GM23338 (cell line): ENCODE measurements around the gene PIK3C3. TPM values are rescaled to one million over a fixed set of nuclear protein-coding genes. Genes with fewer than 3 reads are reported as not detected.

Source experiments
- ATAC-seq: fragments of 200-7000 bp; cut with Tn5 transposase; 3 replicates; pipeline ENCODE4 v1.9.1; 2020
- DNase-seq: peaks from one replicate; pipeline ENCODE4 v3.0.0-alpha.2; 2015; ENCODE audit warnings: low spot score
- H2AFZ ChIP-seq: fragments of 200-600 bp; sonication (generic); 2 replicates; pipeline ENCODE4 v1.8.0; 2016; ENCODE audit warnings: antibody characterized with exemption, mild to moderate bottlenecking, moderate library complexity
- H3F3A ChIP-seq: fragments of 200-600 bp; sonication (generic); replicated peaks from 2 replicates; pipeline ENCODE4 v1.8.0; 2017; ENCODE audit warnings: antibody characterized with exemption, mixed run types, low read depth
- H3K27ac ChIP-seq: fragments of 200-600 bp; sonication (generic); 2 replicates; pipeline ENCODE4 v1.6.1; 2016; ENCODE audit warnings: low read depth
- H3K27me3 ChIP-seq: fragments of 200-600 bp; sonication (generic); 2 replicates; pipeline ENCODE4 v1.8.0; 2016; ENCODE audit warnings: mild to moderate bottlenecking, mixed run types, moderate library complexity; ENCODE audit not compliant: insufficient read depth
- H3K36me3 ChIP-seq: fragments of 200-600 bp; sonication (generic); 2 replicates; pipeline ENCODE4 v1.8.0; 2016; ENCODE audit warnings: mild to moderate bottlenecking; ENCODE audit not compliant: insufficient read depth
- H3K4me1 ChIP-seq: fragments of 200-600 bp; sonication (generic); 2 replicates; pipeline ENCODE4 v1.8.0; 2016; ENCODE audit warnings: mild to moderate bottlenecking, moderate library complexity; ENCODE audit not compliant: insufficient read depth
- H3K4me2 ChIP-seq: fragments of 200-600 bp; sonication (generic); 2 replicates; pipeline ENCODE4 v1.7.1; 2017; ENCODE audit warnings: mixed run types
- H3K4me3 ChIP-seq: fragments of 200-600 bp; sonication (generic); 2 replicates; pipeline ENCODE4 v1.6.1; 2016; ENCODE audit warnings: mixed run types
- H3K79me2 ChIP-seq: fragments of 200-600 bp; sonication (generic); replicated peaks from 2 replicates; pipeline ENCODE4 v1.8.0; 2017; ENCODE audit warnings: mild to moderate bottlenecking; ENCODE audit not compliant: insufficient read depth
- H3K9me2 ChIP-seq: fragments of 200-600 bp; sonication (generic); 2 replicates; pipeline ENCODE4 v1.8.0; 2017; ENCODE audit not compliant: insufficient read depth
- H4K20me1 ChIP-seq: fragments of 200-600 bp; sonication (generic); replicated peaks from 2 replicates; pipeline ENCODE4 v1.8.0; 2017; ENCODE audit warnings: mild to moderate bottlenecking; ENCODE audit not compliant: insufficient read depth
- H3K27ac Mint-ChIP-seq: 2 replicates; pipeline ENCODE4 v1.8.0; 2020; ENCODE audit warnings: inconsistent platforms, mild to moderate bottlenecking, moderate library complexity, mixed read lengths
- H3K27me3 Mint-ChIP-seq: 3 replicates; pipeline ENCODE4 v1.8.0; 2022; ENCODE audit warnings: low read depth, mild to moderate bottlenecking, moderate library complexity, mixed read lengths, inconsistent platforms; ENCODE audit not compliant: insufficient read depth, poor library complexity
- H3K36me3 Mint-ChIP-seq: 3 replicates; pipeline ENCODE4 v1.8.0; 2021; ENCODE audit warnings: low read depth, mild to moderate bottlenecking, inconsistent platforms, moderate library complexity, mixed read lengths
- H3K4me1 Mint-ChIP-seq: 3 replicates; pipeline ENCODE4 v1.8.0; 2020; ENCODE audit warnings: mild to moderate bottlenecking, inconsistent platforms, mixed read lengths
- H3K4me3 Mint-ChIP-seq: 3 replicates; pipeline ENCODE4 v1.8.0; 2021; ENCODE audit warnings: moderate library complexity, mild to moderate bottlenecking, inconsistent platforms, mixed read lengths
- H3K9me3 Mint-ChIP-seq: 3 replicates; pipeline ENCODE4 v1.8.0; 2020; ENCODE audit warnings: moderate library complexity, mild to moderate bottlenecking, inconsistent platforms, mixed read lengths
- EZH2 ChIP-seq: fragments of 200-600 bp; sonication (generic); IDR thresholded peaks from one replicate; pipeline ENCODE4 v1.8.0; 2017; ENCODE audit warnings: antibody characterized with exemption, mild to moderate bottlenecking, low read depth; ENCODE audit not compliant: unreplicated experiment
- EZH2phosphoT487 ChIP-seq: fragments of 200-600 bp; sonication (generic); IDR thresholded peaks from one replicate; pipeline ENCODE4 v1.8.1; 2018; ENCODE audit warnings: antibody characterized with exemption; ENCODE audit not compliant: unreplicated experiment
- POLR2AphosphoS5 ChIP-seq: IDR thresholded peaks from 2 replicates; pipeline ENCODE4 v1.6.1; 2016; ENCODE audit warnings: antibody characterized with exemption, low read depth
- ZNF114 ChIP-seq: fragments of 250-450 bp; sonication (Bioruptor Pico); IDR thresholded peaks from 2 replicates; pipeline ENCODE4 v1.5.0; 2020; ENCODE audit warnings: mild to moderate bottlenecking, moderate library complexity
- polyA plus RNA-seq: library from polyadenylated mRNA; unstranded; fragments of >200 nt; fragmentation: Nextera tagmentation; extraction: Ambion mirVana; gene quantifications from 2 replicates; pipeline ENCODE4 v1.2.1, GENCODE V29; 2016
- total RNA-seq: library from RNA; depleted of rRNA; stranded (reverse); fragments of >200 nt; shearing (Covaris generic); gene quantifications from 2 replicates; pipeline ENCODE4 v1.2.3, GENCODE V29; 2014
- TF ChIP-seq, protein P1 (sequence below): fragments of 250-450 bp; sonication (Bioruptor Pico); IDR thresholded peaks from 2 replicates; pipeline ENCODE4 v1.5.0; 2020; ENCODE audit warnings: mild to moderate bottlenecking, moderate library complexity
- TF ChIP-seq, protein P2 (sequence below): IDR thresholded peaks from one replicate; pipeline ENCODE4 v1.6.1; 2018; ENCODE audit warnings: antibody characterized with exemption; ENCODE audit not compliant: unreplicated experiment
- TF ChIP-seq, protein P3 (sequence below), 2 experiments: fragments of 200-600 bp in 1 of 2; sonication (generic) in 1 of 2; conservative IDR thresholded peaks; 2 replicates each; pipeline versions ENCODE4 v1.5.1 to v1.6.1; 2016 to 2017; ENCODE audit warnings: antibody characterized with exemption in 2 of 2, low read depth in 2 of 2, mild to moderate bottlenecking in 2 of 2, moderate library complexity in 1 of 2
- TF ChIP-seq, protein P4 (sequence below): IDR thresholded peaks from 2 replicates; pipeline ENCODE4 v1.6.1; 2016; ENCODE audit warnings: antibody characterized with exemption

The PIK3C3 gene
- total and polyA plus RNA-seq, 2 experiments from 2014 or later = 25.9 to 35.4 TPM

DNA sequence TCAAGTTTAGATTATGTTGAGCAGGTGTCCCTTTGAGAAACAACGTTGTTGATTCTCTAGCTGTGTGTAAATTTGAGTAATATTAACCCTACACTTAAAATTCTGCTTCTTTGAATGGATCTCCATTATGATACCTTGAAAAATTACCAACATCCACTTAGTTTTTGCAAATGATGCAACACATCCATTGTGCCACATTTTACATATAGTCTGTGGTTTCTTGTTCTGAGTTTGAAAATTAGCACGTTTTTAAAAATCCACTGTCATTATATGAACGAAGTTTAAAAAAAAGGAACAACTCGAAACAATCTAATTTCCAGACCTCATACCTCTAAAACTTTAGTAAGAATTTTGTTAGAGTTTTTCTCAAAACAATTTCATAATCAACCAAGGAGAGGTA, 37.7 kb downstream of the PIK3C3 start:
- peaks cover 2% of the 10 kb centered on the region; the same call in 2 of the 3 replicates for H3K36me3 Mint-ChIP-seq
- ATAC-seq (no peak), DNase-seq (no peak)
- no peaks in the 10 kb centered on the region for H3K27me3 ChIP-seq
- no peaks in the 10 kb centered on the region for H3F3A ChIP-seq
- H4K20me1 ChIP-seq = no peaks in the 10 kb centered on the region
- no peaks in the 10 kb centered on the region for H3K9me3 Mint-ChIP-seq
- H3K4me1 Mint-ChIP-seq = peaks cover 7% of the 10 kb centered on the region; the same call in 2 of the 3 replicates
- no peak overlapping the region for H3K27ac ChIP-seq
- TF ChIP-seq, protein P1, sequence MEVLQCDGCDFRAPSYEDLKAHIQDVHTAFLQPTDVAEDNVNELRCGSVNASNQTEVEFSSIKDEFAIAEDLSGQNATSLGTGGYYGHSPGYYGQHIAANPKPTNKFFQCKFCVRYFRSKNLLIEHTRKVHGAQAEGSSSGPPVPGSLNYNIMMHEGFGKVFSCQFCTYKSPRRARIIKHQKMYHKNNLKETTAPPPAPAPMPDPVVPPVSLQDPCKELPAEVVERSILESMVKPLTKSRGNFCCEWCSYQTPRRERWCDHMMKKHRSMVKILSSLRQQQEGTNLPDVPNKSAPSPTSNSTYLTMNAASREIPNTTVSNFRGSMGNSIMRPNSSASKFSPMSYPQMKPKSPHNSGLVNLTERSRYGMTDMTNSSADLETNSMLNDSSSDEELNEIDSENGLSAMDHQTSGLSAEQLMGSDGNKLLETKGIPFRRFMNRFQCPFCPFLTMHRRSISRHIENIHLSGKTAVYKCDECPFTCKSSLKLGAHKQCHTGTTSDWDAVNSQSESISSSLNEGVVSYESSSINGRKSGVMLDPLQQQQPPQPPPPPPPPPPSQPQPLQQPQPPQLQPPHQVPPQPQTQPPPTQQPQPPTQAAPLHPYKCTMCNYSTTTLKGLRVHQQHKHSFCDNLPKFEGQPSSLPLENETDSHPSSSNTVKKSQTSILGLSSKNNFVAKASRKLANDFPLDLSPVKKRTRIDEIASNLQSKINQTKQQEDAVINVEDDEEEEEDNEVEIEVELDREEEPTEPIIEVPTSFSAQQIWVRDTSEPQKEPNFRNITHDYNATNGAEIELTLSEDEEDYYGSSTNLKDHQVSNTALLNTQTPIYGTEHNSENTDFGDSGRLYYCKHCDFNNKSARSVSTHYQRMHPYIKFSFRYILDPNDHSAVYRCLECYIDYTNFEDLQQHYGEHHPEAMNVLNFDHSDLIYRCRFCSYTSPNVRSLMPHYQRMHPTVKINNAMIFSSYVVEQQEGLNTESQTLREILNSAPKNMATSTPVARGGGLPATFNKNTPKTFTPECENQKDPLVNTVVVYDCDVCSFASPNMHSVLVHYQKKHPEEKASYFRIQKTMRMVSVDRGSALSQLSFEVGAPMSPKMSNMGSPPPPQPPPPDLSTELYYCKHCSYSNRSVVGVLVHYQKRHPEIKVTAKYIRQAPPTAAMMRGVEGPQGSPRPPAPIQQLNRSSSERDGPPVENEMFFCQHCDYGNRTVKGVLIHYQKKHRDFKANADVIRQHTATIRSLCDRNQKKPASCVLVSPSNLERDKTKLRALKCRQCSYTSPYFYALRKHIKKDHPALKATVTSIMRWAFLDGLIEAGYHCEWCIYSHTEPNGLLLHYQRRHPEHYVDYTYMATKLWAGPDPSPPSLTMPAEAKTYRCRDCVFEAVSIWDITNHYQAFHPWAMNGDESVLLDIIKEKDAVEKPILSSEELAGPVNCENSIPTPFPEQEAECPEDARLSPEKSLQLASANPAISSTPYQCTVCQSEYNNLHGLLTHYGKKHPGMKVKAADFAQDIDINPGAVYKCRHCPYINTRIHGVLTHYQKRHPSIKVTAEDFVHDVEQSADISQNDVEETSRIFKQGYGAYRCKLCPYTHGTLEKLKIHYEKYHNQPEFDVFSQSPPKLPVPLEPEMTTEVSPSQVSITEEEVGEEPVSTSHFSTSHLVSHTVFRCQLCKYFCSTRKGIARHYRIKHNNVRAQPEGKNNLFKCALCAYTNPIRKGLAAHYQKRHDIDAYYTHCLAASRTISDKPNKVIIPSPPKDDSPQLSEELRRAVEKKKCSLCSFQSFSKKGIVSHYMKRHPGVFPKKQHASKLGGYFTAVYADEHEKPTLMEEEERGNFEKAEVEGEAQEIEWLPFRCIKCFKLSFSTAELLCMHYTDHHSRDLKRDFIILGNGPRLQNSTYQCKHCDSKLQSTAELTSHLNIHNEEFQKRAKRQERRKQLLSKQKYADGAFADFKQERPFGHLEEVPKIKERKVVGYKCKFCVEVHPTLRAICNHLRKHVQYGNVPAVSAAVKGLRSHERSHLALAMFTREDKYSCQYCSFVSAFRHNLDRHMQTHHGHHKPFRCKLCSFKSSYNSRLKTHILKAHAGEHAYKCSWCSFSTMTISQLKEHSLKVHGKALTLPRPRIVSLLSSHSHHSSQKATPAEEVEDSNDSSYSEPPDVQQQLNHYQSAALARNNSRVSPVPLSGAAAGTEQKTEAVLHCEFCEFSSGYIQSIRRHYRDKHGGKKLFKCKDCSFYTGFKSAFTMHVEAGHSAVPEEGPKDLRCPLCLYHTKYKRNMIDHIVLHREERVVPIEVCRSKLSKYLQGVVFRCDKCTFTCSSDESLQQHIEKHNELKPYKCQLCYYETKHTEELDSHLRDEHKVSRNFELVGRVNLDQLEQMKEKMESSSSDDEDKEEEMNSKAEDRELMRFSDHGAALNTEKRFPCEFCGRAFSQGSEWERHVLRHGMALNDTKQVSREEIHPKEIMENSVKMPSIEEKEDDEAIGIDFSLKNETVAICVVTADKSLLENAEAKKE = no peak
- no peak for TF ChIP-seq EZH2
- TF ChIP-seq ZNF114 (CRISPR knock-in tag) = no peak
- TF ChIP-seq POLR2AphosphoS5 = no peak
- TF ChIP-seq, protein P2, sequence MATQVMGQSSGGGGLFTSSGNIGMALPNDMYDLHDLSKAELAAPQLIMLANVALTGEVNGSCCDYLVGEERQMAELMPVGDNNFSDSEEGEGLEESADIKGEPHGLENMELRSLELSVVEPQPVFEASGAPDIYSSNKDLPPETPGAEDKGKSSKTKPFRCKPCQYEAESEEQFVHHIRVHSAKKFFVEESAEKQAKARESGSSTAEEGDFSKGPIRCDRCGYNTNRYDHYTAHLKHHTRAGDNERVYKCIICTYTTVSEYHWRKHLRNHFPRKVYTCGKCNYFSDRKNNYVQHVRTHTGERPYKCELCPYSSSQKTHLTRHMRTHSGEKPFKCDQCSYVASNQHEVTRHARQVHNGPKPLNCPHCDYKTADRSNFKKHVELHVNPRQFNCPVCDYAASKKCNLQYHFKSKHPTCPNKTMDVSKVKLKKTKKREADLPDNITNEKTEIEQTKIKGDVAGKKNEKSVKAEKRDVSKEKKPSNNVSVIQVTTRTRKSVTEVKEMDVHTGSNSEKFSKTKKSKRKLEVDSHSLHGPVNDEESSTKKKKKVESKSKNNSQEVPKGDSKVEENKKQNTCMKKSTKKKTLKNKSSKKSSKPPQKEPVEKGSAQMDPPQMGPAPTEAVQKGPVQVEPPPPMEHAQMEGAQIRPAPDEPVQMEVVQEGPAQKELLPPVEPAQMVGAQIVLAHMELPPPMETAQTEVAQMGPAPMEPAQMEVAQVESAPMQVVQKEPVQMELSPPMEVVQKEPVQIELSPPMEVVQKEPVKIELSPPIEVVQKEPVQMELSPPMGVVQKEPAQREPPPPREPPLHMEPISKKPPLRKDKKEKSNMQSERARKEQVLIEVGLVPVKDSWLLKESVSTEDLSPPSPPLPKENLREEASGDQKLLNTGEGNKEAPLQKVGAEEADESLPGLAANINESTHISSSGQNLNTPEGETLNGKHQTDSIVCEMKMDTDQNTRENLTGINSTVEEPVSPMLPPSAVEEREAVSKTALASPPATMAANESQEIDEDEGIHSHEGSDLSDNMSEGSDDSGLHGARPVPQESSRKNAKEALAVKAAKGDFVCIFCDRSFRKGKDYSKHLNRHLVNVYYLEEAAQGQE = no peak
- no peak for TF ChIP-seq EZH2phosphoT487
- TF ChIP-seq, protein P3, sequence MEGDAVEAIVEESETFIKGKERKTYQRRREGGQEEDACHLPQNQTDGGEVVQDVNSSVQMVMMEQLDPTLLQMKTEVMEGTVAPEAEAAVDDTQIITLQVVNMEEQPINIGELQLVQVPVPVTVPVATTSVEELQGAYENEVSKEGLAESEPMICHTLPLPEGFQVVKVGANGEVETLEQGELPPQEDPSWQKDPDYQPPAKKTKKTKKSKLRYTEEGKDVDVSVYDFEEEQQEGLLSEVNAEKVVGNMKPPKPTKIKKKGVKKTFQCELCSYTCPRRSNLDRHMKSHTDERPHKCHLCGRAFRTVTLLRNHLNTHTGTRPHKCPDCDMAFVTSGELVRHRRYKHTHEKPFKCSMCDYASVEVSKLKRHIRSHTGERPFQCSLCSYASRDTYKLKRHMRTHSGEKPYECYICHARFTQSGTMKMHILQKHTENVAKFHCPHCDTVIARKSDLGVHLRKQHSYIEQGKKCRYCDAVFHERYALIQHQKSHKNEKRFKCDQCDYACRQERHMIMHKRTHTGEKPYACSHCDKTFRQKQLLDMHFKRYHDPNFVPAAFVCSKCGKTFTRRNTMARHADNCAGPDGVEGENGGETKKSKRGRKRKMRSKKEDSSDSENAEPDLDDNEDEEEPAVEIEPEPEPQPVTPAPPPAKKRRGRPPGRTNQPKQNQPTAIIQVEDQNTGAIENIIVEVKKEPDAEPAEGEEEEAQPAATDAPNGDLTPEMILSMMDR (conservative IDR thresholded peaks at IDR 0.05; ENCODE audit: low read depth in 2 of 2) = no peak
- TF ChIP-seq, protein P4, sequence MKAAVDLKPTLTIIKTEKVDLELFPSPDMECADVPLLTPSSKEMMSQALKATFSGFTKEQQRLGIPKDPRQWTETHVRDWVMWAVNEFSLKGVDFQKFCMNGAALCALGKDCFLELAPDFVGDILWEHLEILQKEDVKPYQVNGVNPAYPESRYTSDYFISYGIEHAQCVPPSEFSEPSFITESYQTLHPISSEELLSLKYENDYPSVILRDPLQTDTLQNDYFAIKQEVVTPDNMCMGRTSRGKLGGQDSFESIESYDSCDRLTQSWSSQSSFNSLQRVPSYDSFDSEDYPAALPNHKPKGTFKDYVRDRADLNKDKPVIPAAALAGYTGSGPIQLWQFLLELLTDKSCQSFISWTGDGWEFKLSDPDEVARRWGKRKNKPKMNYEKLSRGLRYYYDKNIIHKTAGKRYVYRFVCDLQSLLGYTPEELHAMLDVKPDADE = no peak
- no peaks in the 10 kb centered on the region for H3K79me2 ChIP-seq
- H3K4me3 Mint-ChIP-seq = no peak overlapping the region
- H3K4me1 ChIP-seq = peaks cover 11% of the 10 kb centered on the region
- H2AFZ ChIP-seq = no peak overlapping the region
- H3K27me3 Mint-ChIP-seq = no peaks in the 10 kb centered on the region
- H3K4me2 ChIP-seq = no peak overlapping the region
- H3K36me3 ChIP-seq = no peaks in the 10 kb centered on the region; the same call in 1 of the 2 replicates
- H3K27ac Mint-ChIP-seq = no peak overlapping the region
- H3K4me3 ChIP-seq = no peak overlapping the region
- H3K9me2 ChIP-seq = no peaks in the 10 kb centered on the region
